Mesenteric fat pad (tissue), 1 donor: Measurements from ENCODE around the gene GLT6D1. TPM values are rescaled to one million over a fixed set of nuclear protein-coding genes. Genes with fewer than 3 reads are reported as not detected.

ENCODE experiments used
- DNase-seq: peaks from one replicate; pipeline ENCODE4 v3.0.0-alpha.2; 2020; ENCODE audit warnings: low spot score
- total RNA-seq: library from RNA; stranded (reverse); fragmentation: NEBNext Ultra II Directional; extraction: Animal tissue kit (Norgen Biotek cat#: 25700); gene quantifications from one replicate; pipeline ENCODE4 v1.2.1, GENCODE V29; 2021
- donor health status: DM: yes; HTN: yes; CAD: no.

The GLT6D1 gene
- total RNA-seq, 1 donor from 2014 or later, result not detected

GRCh38 chr9:135665795-135666189 is 26.5 kb upstream of the GLT6D1 start:
- DNase-seq, result peak; percentile 51

GRCh38 chr9:135664801-135665794 is 25.8 kb upstream of the GLT6D1 start:
- DNase-seq, result peak; percentile 67

- peak; percentile 74 for DNase-seq
Observed at GRCh38 chr9:135664266-135664665, 24.9 kb upstream of the GLT6D1 start.

- DNase-seq, result peak; percentile 41
Observed at GRCh38 chr9:135663857-135664256, 24.5 kb upstream of the GLT6D1 start.

- peak; percentile 51 for DNase-seq
Observed at GRCh38 chr9:135663451-135663770, 24.1 kb upstream of the GLT6D1 start.

GRCh38 chr9:135662758-135663450 is 23.6 kb upstream of the GLT6D1 start, which contains the start of gene LCN9:
Gene LCN9, plus strand, starts transcription at chr9:135663309. Its CDS starts 13 bp downstream, at chr9:135663322.
- peak; percentile 81 for DNase-seq

GRCh38 chr9:135661816-135662560 is 22.6 kb upstream of the GLT6D1 start:
- DNase-seq, result peak; percentile 57

- DNase-seq, result peak; percentile 55
Observed at GRCh38 chr9:135660407-135660806, 21.1 kb upstream of the GLT6D1 start.

- no peak for DNase-seq
Observed at GRCh38 chr9:135659252-135659651, 19.9 kb upstream of the GLT6D1 start.

- peak; percentile 68 for DNase-seq
Observed at GRCh38 chr9:135657416-135657815, 18.1 kb upstream of the GLT6D1 start.

- DNase-seq, result peak; percentile 82
Observed at GRCh38 chr9:135655317-135655716, 16.0 kb upstream of the GLT6D1 start.

GRCh38 chr9:135650408-135650807 is 11.1 kb upstream of the GLT6D1 start:
- DNase-seq, result peak; percentile 57

GRCh38 chr9:135649508-135649907 is 10.2 kb upstream of the GLT6D1 start:
- no peak for DNase-seq

GRCh38 chr9:135648494-135649410 is 9.4 kb upstream of the GLT6D1 start:
- DNase-seq, result no peak

GRCh38 chr9:135647884-135648283 is 8.5 kb upstream of the GLT6D1 start:
- DNase-seq, result no peak

- DNase-seq, result no peak
Observed at GRCh38 chr9:135644631-135645218, 5.4 kb upstream of the GLT6D1 start.

- DNase-seq, result no peak
Observed at GRCh38 chr9:135641745-135642144, 2.4 kb upstream of the GLT6D1 start.

- DNase-seq, result no peak
Observed at GRCh38 chr9:135641047-135641446, 1.7 kb upstream of the GLT6D1 start.

GRCh38 chr9:135636930-135637530 is 2.3 kb downstream of the GLT6D1 start:
- peak; percentile 60 for DNase-seq

- DNase-seq, result no peak
Observed at GRCh38 chr9:135632841-135633240, 6.5 kb downstream of the GLT6D1 start.
